Measurements from ENCODE around the gene KRT73. TPM values are rescaled to one million over a fixed set of nuclear protein-coding genes. Genes with fewer than 3 reads are reported as not detected.

The KRT73 gene
- total RNA-seq, 1 donor from 2014 or later = not detected

- FAIRE-seq (no peak), DNase-seq (ENCODE audit: low spot score in 2 of 2) (no peak)
These were observed 28.3 kb upstream of the KRT73 start for GRCh38 chr12:52646613-52647012.

GRCh38 chr12:52645982-52646381 lies 27.6 kb upstream of the KRT73 start:
- FAIRE-seq = no peak
- no peak for DNase-seq (ENCODE audit: low spot score in 2 of 2)

- DNase-seq (ENCODE audit: low spot score in 2 of 2) (no peak), FAIRE-seq (no peak)
These were observed 26.9 kb upstream of the KRT73 start for GRCh38 chr12:52645120-52645761.

- FAIRE-seq = no peak
- DNase-seq (ENCODE audit: low spot score in 2 of 2) = no peak
These were observed 25.7 kb upstream of the KRT73 start for GRCh38 chr12:52644078-52644415.

DNA sequence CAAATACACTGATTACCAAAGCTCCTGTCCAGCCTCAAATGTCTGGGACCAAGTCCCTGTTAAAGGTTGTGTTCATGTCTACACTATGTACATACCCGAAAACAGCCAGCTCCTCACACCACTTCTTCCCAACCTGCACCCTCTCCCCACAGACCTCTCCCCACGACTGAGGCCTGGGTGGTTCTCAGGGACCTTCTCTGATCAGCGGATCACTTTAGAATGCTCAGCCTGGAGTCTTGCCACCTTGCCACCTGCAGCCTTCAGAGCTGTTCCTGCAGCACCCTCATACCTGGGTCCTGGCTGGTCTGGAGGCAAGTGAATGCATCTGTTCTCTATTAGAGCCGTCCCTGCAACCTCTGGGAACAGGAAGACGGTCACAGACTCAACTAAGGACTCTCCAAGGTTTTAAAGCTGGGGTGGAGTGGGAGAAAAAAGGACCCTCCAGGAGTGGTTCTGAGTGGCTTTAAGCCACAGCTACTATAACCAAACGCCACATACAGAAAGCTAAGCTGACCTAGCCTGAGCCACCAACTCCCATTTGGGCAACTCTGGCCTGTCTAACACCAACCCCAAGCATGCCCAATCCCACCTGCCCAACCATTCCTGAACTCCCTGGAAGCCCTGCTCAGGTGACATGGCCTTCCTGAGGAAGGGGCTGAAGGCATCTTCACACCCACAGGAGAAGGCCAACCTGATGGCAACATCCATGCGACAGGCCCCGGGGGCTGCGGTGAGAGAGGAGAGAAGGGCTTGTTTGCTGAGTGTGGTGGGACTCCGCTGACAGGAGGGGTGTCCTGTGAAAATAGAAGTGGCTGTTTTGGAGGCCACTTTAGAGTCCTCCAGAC lies 25.1 kb upstream of the KRT73 start:
- DNase-seq (ENCODE audit: low spot score in 2 of 2) (no peak), FAIRE-seq (no peak)

GRCh38 chr12:52641468-52641867 lies 23.1 kb upstream of the KRT73 start:
- FAIRE-seq = no peak
- no peak for DNase-seq (ENCODE audit: low spot score in 2 of 2)

- DNase-seq (ENCODE audit: low spot score in 2 of 2) (no peak), FAIRE-seq (no peak)
These were observed 18.9 kb upstream of the KRT73 start for GRCh38 chr12:52637299-52637698.

DNA sequence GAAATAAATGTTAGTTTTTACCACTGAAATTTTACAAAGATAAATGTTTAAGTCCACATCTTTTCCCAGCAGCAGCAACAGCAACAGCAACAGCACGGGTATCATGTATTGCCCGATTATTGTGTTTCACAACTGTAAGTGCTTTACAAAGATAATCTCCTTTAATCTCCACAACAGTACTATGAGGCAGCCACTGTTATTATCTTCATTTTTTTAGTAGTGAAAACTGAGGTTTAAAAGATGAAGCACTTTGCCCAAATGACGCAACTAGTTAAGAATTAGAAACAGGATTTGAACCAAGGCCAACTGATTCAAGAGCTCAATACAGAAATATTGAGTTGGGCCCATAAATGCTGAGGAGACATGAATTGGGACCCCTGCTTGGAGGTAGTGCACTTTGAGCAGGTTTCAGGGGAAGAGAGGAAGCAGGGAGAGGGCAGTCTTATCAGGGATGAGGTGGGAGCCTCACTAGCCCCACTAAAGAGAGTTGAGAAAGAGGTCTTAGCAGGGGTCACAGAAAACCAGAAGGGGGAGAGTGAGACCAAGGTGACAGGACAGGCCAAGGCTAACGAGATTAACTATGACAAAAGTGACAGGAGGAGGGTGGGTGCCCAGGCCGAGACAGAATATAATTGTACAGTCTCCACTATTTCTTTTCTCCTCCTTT lies 18.4 kb upstream of the KRT73 start:
- DNase-seq (ENCODE audit: low spot score in 2 of 2) (no peak), FAIRE-seq (no peak)

DNA sequence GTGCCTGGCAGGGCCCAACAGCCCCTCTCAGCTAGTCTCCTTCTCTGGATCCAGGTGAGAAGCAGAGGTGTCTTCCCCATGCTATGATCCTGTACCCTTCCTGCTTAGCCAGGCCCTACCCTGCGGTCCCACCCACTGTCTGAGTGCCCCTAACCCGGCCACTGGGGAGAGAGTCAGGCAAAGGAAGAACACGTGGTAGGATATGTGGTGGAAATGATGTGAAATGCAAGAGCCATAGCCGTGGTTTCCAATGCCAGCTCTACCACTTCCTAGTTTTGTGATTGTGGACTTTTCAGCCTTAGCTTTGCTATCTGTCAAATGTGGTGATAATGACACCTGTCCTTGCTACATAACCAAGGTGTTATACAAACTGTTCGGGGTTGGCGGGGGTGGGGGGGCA lies 17.8 kb upstream of the KRT73 start:
- no peak for DNase-seq (ENCODE audit: low spot score in 2 of 2)

GRCh38 chr12:52634266-52635056 lies 16.1 kb upstream of the KRT73 start:
- peak; percentile 42 to 44 for DNase-seq (ENCODE audit: low spot score in 2 of 2)
- no peak for FAIRE-seq

More for the DNA sequence above, 17.8 kb upstream of the KRT73 start:
- no peak for FAIRE-seq

DNA sequence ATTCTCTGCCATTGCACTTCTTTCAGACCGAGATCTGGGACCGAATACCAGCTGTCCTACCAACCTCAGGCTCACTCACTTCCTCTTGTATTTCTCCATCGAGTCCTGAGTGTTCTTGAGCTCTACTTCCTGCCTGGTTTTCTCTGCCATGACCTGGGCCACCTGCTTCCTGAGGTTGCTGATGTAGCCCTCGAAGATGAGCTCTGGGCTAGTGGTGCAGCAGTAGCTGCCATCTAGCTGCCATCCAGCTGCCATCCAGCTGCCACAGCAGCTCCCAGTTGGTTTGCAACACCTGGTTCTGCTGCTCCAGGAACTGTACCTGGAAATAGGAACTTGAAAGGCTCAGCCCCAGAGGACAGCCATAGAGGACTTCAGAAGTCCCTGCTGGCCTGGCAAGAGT lies 15.0 kb upstream of the KRT73 start:
- DNase-seq (ENCODE audit: low spot score in 2 of 2) = no peak
- no peak for FAIRE-seq

- DNase-seq (ENCODE audit: low spot score in 2 of 2) = no peak
- FAIRE-seq = no peak
These were observed 14.3 kb upstream of the KRT73 start for GRCh38 chr12:52632656-52633055.

DNA sequence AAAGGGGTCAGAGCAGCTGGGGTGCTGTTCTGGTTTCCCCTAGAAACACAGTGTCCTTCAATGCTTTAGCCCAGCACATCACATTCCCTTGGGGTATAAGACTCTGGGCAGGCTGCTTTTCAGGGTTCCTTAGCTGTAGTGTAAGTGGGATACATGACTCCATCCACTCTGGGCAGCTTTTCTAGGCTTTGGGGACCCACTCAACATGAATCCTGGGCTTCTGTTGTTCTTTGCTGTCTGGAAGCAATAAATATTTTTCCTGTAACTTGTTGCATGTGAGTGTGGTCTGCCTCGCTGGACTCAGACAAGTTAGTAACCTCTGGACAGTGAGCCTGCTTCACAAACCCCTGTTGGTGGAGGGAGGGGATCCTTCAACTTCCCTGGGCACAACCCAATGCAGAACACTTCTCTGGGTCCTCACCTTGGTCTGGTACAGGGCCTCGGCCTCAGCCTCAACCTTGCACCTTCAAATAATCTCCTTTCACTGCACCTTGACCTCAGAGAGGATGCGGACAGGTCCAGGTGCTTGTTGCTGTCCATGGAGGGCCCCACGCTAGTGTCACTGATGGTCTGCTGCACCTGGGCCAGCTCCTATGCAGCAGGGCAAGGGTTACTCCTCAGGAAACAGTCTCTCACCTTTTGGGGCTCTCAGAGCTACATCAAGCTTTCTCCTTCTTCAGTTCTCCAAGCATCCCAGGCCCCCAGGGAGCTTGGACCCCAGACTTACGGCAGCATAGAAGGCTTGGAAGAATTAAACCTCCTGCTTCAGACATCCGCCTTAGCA lies 13.5 kb upstream of the KRT73 start:
- FAIRE-seq = no peak

GRCh38 chr12:52631264-52631663 lies 12.9 kb upstream of the KRT73 start:
- no peak for DNase-seq (ENCODE audit: low spot score in 2 of 2)
- no peak for FAIRE-seq

More for the DNA sequence above, 13.5 kb upstream of the KRT73 start:
- DNase-seq (ENCODE audit: low spot score in 2 of 2) = no peak

GRCh38 chr12:52630599-52631200 lies 12.3 kb upstream of the KRT73 start:
- FAIRE-seq = no peak
- DNase-seq (ENCODE audit: low spot score in 2 of 2) = no peak

DNA sequence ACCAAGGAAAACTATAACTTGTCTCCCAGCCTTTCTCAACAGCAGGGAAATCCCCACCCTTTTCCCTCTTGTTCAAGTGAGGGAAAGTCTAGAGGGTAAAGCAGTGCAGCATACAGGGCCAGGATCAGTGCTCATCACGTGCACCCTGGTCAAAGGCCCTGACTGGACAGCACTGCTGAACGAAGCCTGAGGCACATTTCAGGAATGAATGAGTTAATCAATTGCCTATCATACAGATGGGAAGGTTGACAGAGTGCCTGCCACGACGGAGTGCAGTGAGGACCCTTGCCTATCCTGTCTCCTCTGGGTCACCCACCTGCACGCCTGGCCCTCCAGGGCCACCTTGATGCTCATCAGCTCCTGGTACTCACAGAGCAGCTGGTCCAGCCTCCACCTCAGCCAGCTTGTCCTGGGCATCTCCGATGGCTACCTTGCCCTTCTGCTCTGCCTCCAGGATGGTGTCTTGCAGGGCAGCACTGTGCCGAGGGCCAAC lies 11.7 kb upstream of the KRT73 start:
- DNase-seq (ENCODE audit: low spot score in 2 of 2) = no peak
- no peak for FAIRE-seq

GRCh38 chr12:52629281-52630007 lies 11.1 kb upstream of the KRT73 start:
- FAIRE-seq = no peak

GRCh38 chr12:52628841-52629240 lies 10.5 kb upstream of the KRT73 start:
- FAIRE-seq = no peak

More at GRCh38 chr12:52629281-52630007, 11.1 kb upstream of the KRT73 start:
- DNase-seq (ENCODE audit: low spot score in 2 of 2) = no peak

DNA sequence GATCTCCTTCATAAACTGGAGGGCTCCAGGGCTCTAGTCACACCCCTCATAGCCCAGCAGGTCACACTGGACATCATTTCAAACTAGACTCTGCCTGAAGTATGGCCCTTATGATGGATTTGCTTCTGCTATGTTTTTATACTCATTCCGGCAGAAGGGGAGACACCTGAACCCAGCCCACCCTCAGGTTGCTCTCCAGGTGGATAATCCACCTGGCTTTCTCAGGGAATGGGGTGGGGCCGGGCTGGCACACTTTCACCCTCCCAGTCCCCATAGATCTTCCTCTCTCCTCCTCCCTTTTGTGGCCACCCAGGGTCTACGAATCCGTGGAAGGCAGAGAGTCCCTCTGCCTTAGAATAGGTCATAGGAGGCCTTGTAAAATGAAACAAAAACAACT lies 9.8 kb upstream of the KRT73 start:
- FAIRE-seq (no peak), DNase-seq (ENCODE audit: low spot score in 2 of 2) (no peak)

More at GRCh38 chr12:52628841-52629240, 10.5 kb upstream of the KRT73 start:
- DNase-seq (ENCODE audit: low spot score in 2 of 2) = no peak

Measured in frontal cortex (tissue), 4 donors.